ENCODE measurements around the gene AFDN.

DNA sequence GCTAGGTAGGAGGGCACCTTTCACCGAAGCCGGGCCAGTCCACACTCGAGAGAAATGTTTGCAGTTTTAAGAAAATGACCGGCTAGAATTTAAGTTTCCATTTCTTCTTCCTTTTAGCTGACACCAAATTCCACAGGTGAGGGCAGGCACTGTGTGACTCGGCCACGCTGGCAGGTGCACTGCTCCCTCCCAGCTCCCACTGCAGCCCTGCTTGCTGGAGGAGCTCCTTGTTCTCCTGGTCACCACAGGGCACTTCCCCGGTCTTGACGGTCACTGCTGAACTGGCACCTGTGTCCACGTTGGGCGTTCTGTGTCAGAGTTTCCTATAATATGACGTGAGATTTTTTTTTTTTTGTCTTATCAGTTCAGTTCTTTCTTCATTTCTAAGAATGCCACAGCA, 167.1 kb downstream of the AFDN start:
- TF ChIP-seq, protein P1, sequence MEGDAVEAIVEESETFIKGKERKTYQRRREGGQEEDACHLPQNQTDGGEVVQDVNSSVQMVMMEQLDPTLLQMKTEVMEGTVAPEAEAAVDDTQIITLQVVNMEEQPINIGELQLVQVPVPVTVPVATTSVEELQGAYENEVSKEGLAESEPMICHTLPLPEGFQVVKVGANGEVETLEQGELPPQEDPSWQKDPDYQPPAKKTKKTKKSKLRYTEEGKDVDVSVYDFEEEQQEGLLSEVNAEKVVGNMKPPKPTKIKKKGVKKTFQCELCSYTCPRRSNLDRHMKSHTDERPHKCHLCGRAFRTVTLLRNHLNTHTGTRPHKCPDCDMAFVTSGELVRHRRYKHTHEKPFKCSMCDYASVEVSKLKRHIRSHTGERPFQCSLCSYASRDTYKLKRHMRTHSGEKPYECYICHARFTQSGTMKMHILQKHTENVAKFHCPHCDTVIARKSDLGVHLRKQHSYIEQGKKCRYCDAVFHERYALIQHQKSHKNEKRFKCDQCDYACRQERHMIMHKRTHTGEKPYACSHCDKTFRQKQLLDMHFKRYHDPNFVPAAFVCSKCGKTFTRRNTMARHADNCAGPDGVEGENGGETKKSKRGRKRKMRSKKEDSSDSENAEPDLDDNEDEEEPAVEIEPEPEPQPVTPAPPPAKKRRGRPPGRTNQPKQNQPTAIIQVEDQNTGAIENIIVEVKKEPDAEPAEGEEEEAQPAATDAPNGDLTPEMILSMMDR (IDR thresholded peaks at IDR 0.05): no peak
- TF ChIP-seq POLR2AphosphoS5 (IDR thresholded peaks at IDR 0.05): no peak
